Measurements from ENCODE around the gene LHPP.

Gene LHPP

GRCh38 chr10:124472071-124472470 is 10.4 kb downstream of the LHPP start:
- WGBS = 93% methylated on average over 6 of the region's 6 CpGs
- Histone ChIP-seq H4K91ac (ENCODE audit: low read length) (no peak overlapping the region), H3K4me2 (ENCODE audit: low read length, poor library complexity, severe bottlenecking) (no peak overlapping the region), H3K18ac (ENCODE audit: low read depth in 1 of 2, low read length in 2 of 2) (no peak overlapping the region), H3K27me3 (ENCODE audit: control insufficient read depth in 1 of 2, insufficient read depth in 1 of 2, low read length in 2 of 2) (no peaks in the 10 kb centered on the region), H3K4me3 (ENCODE audit: insufficient read depth in 1 of 2, low read depth in 1 of 2, low read length in 2 of 2) (no peak overlapping the region), H2BK120ac (ENCODE audit: low read depth, low read length) (no peak overlapping the region), H3K27ac (ENCODE audit: low read length, poor library complexity, severe bottlenecking) (no peak overlapping the region), H3K36me3 (ENCODE audit: control insufficient read depth in 1 of 2, insufficient read depth in 2 of 2, low read depth in 1 of 2, low read length in 2 of 2) (peaks cover 0 to 25% of the 10 kb centered on the region in 2 experiments), H3K9ac (ENCODE audit: low read length) (no peak overlapping the region), H3K14ac (ENCODE audit: low read length in 2 of 2) (no peak overlapping the region), H3K4ac (ENCODE audit: low read depth in 1 of 2, low read length in 2 of 2) (no peak overlapping the region), H4K8ac (ENCODE audit: low read length) (no peak overlapping the region), H2BK12ac (ENCODE audit: low read length in 2 of 2) (no peak overlapping the region), H3K9me3 (ENCODE audit: control insufficient read depth, low read length) (no peaks in the 10 kb centered on the region), H2AFZ (ENCODE audit: low read depth, low read length) (no peak overlapping the region), H2AK5ac (ENCODE audit: low read length, severe bottlenecking) (no peak overlapping the region), H2BK5ac (ENCODE audit: low read depth, low read length, poor library complexity, severe bottlenecking) (no peak overlapping the region), H3K4me1 (ENCODE audit: control insufficient read depth, insufficient read depth, low read depth, low read length) (peaks cover 1% of the 10 kb centered on the region), H3K23ac (ENCODE audit: low read length in 2 of 2) (no peak overlapping the region), H2BK15ac (ENCODE audit: low read depth, poor library complexity, severe bottlenecking) (no peak overlapping the region), H3K79me1 (replicated peaks; ENCODE audit: low read length, poor library complexity, severe bottlenecking) (peaks cover 22% of the 10 kb centered on the region)
- no peak for DNase-seq

- no peak overlapping the region for H3K14ac ChIP-seq (ENCODE audit: low read length in 2 of 2)
- 85% methylated on average over 3 of the region's 3 CpGs for WGBS
- no peak overlapping the region for H4K8ac ChIP-seq (ENCODE audit: low read length)
- H3K27ac ChIP-seq (ENCODE audit: low read length, poor library complexity, severe bottlenecking) = no peak overlapping the region
- no peak overlapping the region for H3K4me2 ChIP-seq (ENCODE audit: low read length, poor library complexity, severe bottlenecking)
- no peaks in the 10 kb centered on the region for H3K27me3 ChIP-seq (ENCODE audit: control insufficient read depth in 1 of 2, insufficient read depth in 1 of 2, low read length in 2 of 2)
- H2BK120ac ChIP-seq (ENCODE audit: low read depth, low read length) = no peak overlapping the region
- no peaks in the 10 kb centered on the region for H3K9me3 ChIP-seq (ENCODE audit: control insufficient read depth, low read length)
- H3K4me1 ChIP-seq (ENCODE audit: control insufficient read depth, insufficient read depth, low read depth, low read length) = peaks cover 11% of the 10 kb centered on the region
- no peak overlapping the region for H2AK5ac ChIP-seq (ENCODE audit: low read length, severe bottlenecking)
- no peak for DNase-seq
- H3K36me3 ChIP-seq (ENCODE audit: control insufficient read depth in 1 of 2, insufficient read depth in 2 of 2, low read depth in 1 of 2, low read length in 2 of 2) = peaks cover 0 to 25% of the 10 kb centered on the region in 2 experiments
- H3K4ac ChIP-seq (ENCODE audit: low read depth in 1 of 2, low read length in 2 of 2) = no peak overlapping the region
- peaks cover 25% of the 10 kb centered on the region for H3K79me1 ChIP-seq (replicated peaks; ENCODE audit: low read length, poor library complexity, severe bottlenecking)
- H4K91ac ChIP-seq (ENCODE audit: low read length) = no peak overlapping the region
- no peak overlapping the region for H2AFZ ChIP-seq (ENCODE audit: low read depth, low read length)
- H2BK15ac ChIP-seq (ENCODE audit: low read depth, poor library complexity, severe bottlenecking) = no peak overlapping the region
- no peak overlapping the region for H3K9ac ChIP-seq (ENCODE audit: low read length)
- H2BK5ac ChIP-seq (ENCODE audit: low read depth, low read length, poor library complexity, severe bottlenecking) = no peak overlapping the region
- no peak overlapping the region for H3K4me3 ChIP-seq (ENCODE audit: insufficient read depth in 1 of 2, low read depth in 1 of 2, low read length in 2 of 2)
- H3K18ac ChIP-seq (ENCODE audit: low read depth in 1 of 2, low read length in 2 of 2) = no peak overlapping the region
- no peak overlapping the region for H3K23ac ChIP-seq (ENCODE audit: low read length in 2 of 2)
- H2BK12ac ChIP-seq (ENCODE audit: low read length in 2 of 2) = no peak overlapping the region
Observed at GRCh38 chr10:124473070-124473469, 11.4 kb downstream of the LHPP start.

- H3K27me3 ChIP-seq (ENCODE audit: control insufficient read depth in 1 of 2, insufficient read depth in 1 of 2, low read length in 2 of 2) = no peaks in the 10 kb centered on the region
- H3K9me3 ChIP-seq (ENCODE audit: control insufficient read depth, low read length) = no peaks in the 10 kb centered on the region
- no peak overlapping the region for H3K23ac ChIP-seq (ENCODE audit: low read length in 2 of 2)
- H2BK5ac ChIP-seq (ENCODE audit: low read depth, low read length, poor library complexity, severe bottlenecking) = no peak overlapping the region
- peaks cover 26% of the 10 kb centered on the region for H3K79me1 ChIP-seq (replicated peaks; ENCODE audit: low read length, poor library complexity, severe bottlenecking)
- H4K8ac ChIP-seq (ENCODE audit: low read length) = no peak overlapping the region
- peaks cover 0 to 14% of the 10 kb centered on the region in 2 experiments for H3K36me3 ChIP-seq (ENCODE audit: control insufficient read depth in 1 of 2, insufficient read depth in 2 of 2, low read depth in 1 of 2, low read length in 2 of 2)
- no peak overlapping the region for H2BK12ac ChIP-seq (ENCODE audit: low read length in 2 of 2)
- H2BK120ac ChIP-seq (ENCODE audit: low read depth, low read length) = no peak overlapping the region
- H3K4me2 ChIP-seq (ENCODE audit: low read length, poor library complexity, severe bottlenecking) = no peak overlapping the region
- H3K4me3 ChIP-seq (ENCODE audit: insufficient read depth in 1 of 2, low read depth in 1 of 2, low read length in 2 of 2) = no peak overlapping the region
- H4K91ac ChIP-seq (ENCODE audit: low read length) = no peak overlapping the region
- H3K4me1 ChIP-seq (ENCODE audit: control insufficient read depth, insufficient read depth, low read depth, low read length) = peaks cover 11% of the 10 kb centered on the region
- H2BK15ac ChIP-seq (ENCODE audit: low read depth, poor library complexity, severe bottlenecking) = no peak overlapping the region
- H3K18ac ChIP-seq (ENCODE audit: low read depth in 1 of 2, low read length in 2 of 2) = no peak overlapping the region
- H3K9ac ChIP-seq (ENCODE audit: low read length) = no peak overlapping the region
- H3K4ac ChIP-seq (ENCODE audit: low read depth in 1 of 2, low read length in 2 of 2) = no peak overlapping the region
- no peak for DNase-seq
- 76% methylated on average over 6 of the region's 9 CpGs for WGBS
- no peak overlapping the region for H2AK5ac ChIP-seq (ENCODE audit: low read length, severe bottlenecking)
- H2AFZ ChIP-seq (ENCODE audit: low read depth, low read length) = no peak overlapping the region
- no peak overlapping the region for H3K27ac ChIP-seq (ENCODE audit: low read length, poor library complexity, severe bottlenecking)
- no peak overlapping the region for H3K14ac ChIP-seq (ENCODE audit: low read length in 2 of 2)
Observed at GRCh38 chr10:124474514-124475070, 13.0 kb downstream of the LHPP start.

- WGBS = 95% methylated on average over 23 of the region's 23 CpGs
Observed at GRCh38 chr10:124476043-124476725, 14.6 kb downstream of the LHPP start.

More at GRCh38 chr10:124476043-124476725, 14.6 kb downstream of the LHPP start:
- Histone ChIP-seq H4K91ac (ENCODE audit: low read length) (no peak overlapping the region), H4K8ac (ENCODE audit: low read length) (no peak overlapping the region), H3K9ac (ENCODE audit: low read length) (no peak overlapping the region), H3K18ac (ENCODE audit: low read depth in 1 of 2, low read length in 2 of 2) (no peak overlapping the region), H2BK5ac (ENCODE audit: low read depth, low read length, poor library complexity, severe bottlenecking) (no peak overlapping the region), H3K9me3 (ENCODE audit: control insufficient read depth, low read length) (no peaks in the 10 kb centered on the region), H3K14ac (ENCODE audit: low read length in 2 of 2) (no peak overlapping the region), H2BK15ac (ENCODE audit: low read depth, poor library complexity, severe bottlenecking) (no peak overlapping the region), H3K4ac (ENCODE audit: low read depth in 1 of 2, low read length in 2 of 2) (no peak overlapping the region), H2BK12ac (ENCODE audit: low read length in 2 of 2) (no peak overlapping the region), H3K36me3 (ENCODE audit: control insufficient read depth in 1 of 2, insufficient read depth in 2 of 2, low read depth in 1 of 2, low read length in 2 of 2) (peaks cover 0 to 4% of the 10 kb centered on the region in 2 experiments), H3K23ac (ENCODE audit: low read length in 2 of 2) (no peak overlapping the region), H3K79me1 (replicated peaks; ENCODE audit: low read length, poor library complexity, severe bottlenecking) (peaks cover 17% of the 10 kb centered on the region), H2BK120ac (ENCODE audit: low read depth, low read length) (no peak overlapping the region), H2AK5ac (ENCODE audit: low read length, severe bottlenecking) (no peak overlapping the region), H3K27me3 (ENCODE audit: control insufficient read depth in 1 of 2, insufficient read depth in 1 of 2, low read length in 2 of 2) (no peaks in the 10 kb centered on the region), H3K27ac (ENCODE audit: low read length, poor library complexity, severe bottlenecking) (no peak overlapping the region), H2AFZ (ENCODE audit: low read depth, low read length) (no peak overlapping the region), H3K4me1 (ENCODE audit: control insufficient read depth, insufficient read depth, low read depth, low read length) (peaks cover 11% of the 10 kb centered on the region), H3K4me2 (ENCODE audit: low read length, poor library complexity, severe bottlenecking) (no peak overlapping the region), H3K4me3 (ENCODE audit: insufficient read depth in 1 of 2, low read depth in 1 of 2, low read length in 2 of 2) (no peak overlapping the region)
- no peak for DNase-seq
